ENCODE data around the gene POGLUT2.

DNA sequence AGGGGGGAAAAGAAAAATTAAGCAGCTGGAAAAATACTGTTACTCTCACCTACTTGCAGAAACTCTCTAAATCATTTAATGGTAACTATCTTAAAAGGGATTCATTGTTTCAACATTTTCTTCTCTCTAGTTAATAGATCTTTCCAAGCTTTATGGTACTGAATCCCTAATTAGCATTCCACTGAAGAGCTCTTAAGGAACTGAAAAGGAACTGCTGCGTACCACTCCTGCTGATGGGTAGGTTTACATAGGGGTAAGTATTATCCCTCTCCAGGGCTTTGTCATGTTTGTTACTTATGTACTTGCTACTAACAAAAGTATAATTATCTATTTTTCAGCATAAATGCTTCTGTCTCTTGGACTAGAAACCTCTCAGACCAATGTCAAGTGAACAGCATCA, 37.7 kb downstream of the POGLUT2 start:
- TF ChIP-seq, protein P1, sequence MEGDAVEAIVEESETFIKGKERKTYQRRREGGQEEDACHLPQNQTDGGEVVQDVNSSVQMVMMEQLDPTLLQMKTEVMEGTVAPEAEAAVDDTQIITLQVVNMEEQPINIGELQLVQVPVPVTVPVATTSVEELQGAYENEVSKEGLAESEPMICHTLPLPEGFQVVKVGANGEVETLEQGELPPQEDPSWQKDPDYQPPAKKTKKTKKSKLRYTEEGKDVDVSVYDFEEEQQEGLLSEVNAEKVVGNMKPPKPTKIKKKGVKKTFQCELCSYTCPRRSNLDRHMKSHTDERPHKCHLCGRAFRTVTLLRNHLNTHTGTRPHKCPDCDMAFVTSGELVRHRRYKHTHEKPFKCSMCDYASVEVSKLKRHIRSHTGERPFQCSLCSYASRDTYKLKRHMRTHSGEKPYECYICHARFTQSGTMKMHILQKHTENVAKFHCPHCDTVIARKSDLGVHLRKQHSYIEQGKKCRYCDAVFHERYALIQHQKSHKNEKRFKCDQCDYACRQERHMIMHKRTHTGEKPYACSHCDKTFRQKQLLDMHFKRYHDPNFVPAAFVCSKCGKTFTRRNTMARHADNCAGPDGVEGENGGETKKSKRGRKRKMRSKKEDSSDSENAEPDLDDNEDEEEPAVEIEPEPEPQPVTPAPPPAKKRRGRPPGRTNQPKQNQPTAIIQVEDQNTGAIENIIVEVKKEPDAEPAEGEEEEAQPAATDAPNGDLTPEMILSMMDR (conservative IDR thresholded peaks at IDR 0.05; ENCODE audit: low read depth in 2 of 2) = no peak
- TF ChIP-seq POLR2AphosphoS5 (IDR thresholded peaks at IDR 0.05; ENCODE audit: low read depth) (no peak), EZH2 (IDR thresholded peaks at IDR 0.05; ENCODE audit: low read depth, unreplicated experiment) (no peak), CREB1 (CRISPR knock-in tag; IDR thresholded peaks at IDR 0.05; ENCODE audit: low read depth) (no peak), EZH2phosphoT487 (IDR thresholded peaks at IDR 0.05; ENCODE audit: unreplicated experiment) (no peak), ZNF462 (CRISPR knock-in tag; IDR thresholded peaks at IDR 0.05) (no peak), JUNB (IDR thresholded peaks at IDR 0.05; ENCODE audit: unreplicated experiment) (no peak), ZNF331 (CRISPR knock-in tag; IDR thresholded peaks at IDR 0.05; ENCODE audit: low read depth) (no peak), STAT1 (IDR thresholded peaks at IDR 0.05; ENCODE audit: unreplicated experiment) (no peak), ZNF114 (CRISPR knock-in tag; IDR thresholded peaks at IDR 0.05) (no peak), NANOG (IDR thresholded peaks at IDR 0.05; ENCODE audit: borderline replicate concordance) (no peak)
- TF ChIP-seq, protein P2, sequence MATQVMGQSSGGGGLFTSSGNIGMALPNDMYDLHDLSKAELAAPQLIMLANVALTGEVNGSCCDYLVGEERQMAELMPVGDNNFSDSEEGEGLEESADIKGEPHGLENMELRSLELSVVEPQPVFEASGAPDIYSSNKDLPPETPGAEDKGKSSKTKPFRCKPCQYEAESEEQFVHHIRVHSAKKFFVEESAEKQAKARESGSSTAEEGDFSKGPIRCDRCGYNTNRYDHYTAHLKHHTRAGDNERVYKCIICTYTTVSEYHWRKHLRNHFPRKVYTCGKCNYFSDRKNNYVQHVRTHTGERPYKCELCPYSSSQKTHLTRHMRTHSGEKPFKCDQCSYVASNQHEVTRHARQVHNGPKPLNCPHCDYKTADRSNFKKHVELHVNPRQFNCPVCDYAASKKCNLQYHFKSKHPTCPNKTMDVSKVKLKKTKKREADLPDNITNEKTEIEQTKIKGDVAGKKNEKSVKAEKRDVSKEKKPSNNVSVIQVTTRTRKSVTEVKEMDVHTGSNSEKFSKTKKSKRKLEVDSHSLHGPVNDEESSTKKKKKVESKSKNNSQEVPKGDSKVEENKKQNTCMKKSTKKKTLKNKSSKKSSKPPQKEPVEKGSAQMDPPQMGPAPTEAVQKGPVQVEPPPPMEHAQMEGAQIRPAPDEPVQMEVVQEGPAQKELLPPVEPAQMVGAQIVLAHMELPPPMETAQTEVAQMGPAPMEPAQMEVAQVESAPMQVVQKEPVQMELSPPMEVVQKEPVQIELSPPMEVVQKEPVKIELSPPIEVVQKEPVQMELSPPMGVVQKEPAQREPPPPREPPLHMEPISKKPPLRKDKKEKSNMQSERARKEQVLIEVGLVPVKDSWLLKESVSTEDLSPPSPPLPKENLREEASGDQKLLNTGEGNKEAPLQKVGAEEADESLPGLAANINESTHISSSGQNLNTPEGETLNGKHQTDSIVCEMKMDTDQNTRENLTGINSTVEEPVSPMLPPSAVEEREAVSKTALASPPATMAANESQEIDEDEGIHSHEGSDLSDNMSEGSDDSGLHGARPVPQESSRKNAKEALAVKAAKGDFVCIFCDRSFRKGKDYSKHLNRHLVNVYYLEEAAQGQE (IDR thresholded peaks at IDR 0.05; ENCODE audit: unreplicated experiment) = no peak
- TF ChIP-seq, protein P3, sequence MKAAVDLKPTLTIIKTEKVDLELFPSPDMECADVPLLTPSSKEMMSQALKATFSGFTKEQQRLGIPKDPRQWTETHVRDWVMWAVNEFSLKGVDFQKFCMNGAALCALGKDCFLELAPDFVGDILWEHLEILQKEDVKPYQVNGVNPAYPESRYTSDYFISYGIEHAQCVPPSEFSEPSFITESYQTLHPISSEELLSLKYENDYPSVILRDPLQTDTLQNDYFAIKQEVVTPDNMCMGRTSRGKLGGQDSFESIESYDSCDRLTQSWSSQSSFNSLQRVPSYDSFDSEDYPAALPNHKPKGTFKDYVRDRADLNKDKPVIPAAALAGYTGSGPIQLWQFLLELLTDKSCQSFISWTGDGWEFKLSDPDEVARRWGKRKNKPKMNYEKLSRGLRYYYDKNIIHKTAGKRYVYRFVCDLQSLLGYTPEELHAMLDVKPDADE (IDR thresholded peaks at IDR 0.05) = no peak

Data from GM23338 (cell line).